Nephron progenitor cell (in vitro differentiated cells): ENCODE measurements around the gene PRUNE2.

Experiments
- DNase-seq: peaks from one replicate; pipeline ENCODE4 v3.0.0; 2021
- H3K27ac Mint-ChIP-seq: 2 replicates; pipeline ENCODE4 v1.8.0; 2021; ENCODE audit warnings: mild to moderate bottlenecking, moderate library complexity, mixed read lengths
- H3K27me3 Mint-ChIP-seq: 2 replicates; pipeline ENCODE4 v1.8.0; 2021; ENCODE audit warnings: mild to moderate bottlenecking, low read depth, mixed read lengths; ENCODE audit not compliant: poor library complexity
- H3K36me3 Mint-ChIP-seq: 2 replicates; pipeline ENCODE4 v1.8.0; 2021; ENCODE audit warnings: low read depth, mixed read lengths
- H3K4me1 Mint-ChIP-seq: 2 replicates; pipeline ENCODE4 v1.8.0; 2021; ENCODE audit warnings: mixed read lengths
- H3K4me3 Mint-ChIP-seq: 2 replicates; pipeline ENCODE4 v1.8.0; 2021; ENCODE audit warnings: mild to moderate bottlenecking, moderate library complexity, mixed read lengths
- H3K9me3 Mint-ChIP-seq: 2 replicates; pipeline ENCODE4 v1.8.0; 2021; ENCODE audit warnings: mild to moderate bottlenecking, moderate library complexity, mixed read lengths
- TF ChIP-seq, protein P1 (sequence below): fragments of 200-600 bp; sonication (generic); IDR thresholded peaks from 2 replicates; pipeline ENCODE4 v1.5.0; 2021; ENCODE audit warnings: antibody characterized with exemption

The PRUNE2 gene

DNA sequence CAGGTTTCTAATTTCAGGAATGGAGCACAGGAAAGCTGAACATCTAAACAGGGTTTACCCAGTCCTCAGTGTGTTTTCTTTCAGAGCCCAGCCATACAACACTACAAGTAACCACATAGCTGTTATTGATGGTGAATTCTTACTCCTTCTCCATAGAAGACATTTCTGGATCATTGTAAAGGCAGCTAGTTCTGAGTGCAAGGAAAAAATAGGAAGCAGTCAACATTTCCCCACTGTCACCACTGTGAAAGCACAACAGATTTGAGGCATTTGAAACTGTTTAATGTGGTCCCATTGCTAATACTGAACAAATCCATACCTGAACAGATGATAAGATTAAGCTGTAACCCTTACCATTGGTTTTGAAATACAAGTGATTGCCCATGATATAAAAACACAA, 286.7 kb downstream of the PRUNE2 start:
- peaks cover 5% of the 10 kb centered on the region for H3K36me3 Mint-ChIP-seq
- TF ChIP-seq, protein P1, sequence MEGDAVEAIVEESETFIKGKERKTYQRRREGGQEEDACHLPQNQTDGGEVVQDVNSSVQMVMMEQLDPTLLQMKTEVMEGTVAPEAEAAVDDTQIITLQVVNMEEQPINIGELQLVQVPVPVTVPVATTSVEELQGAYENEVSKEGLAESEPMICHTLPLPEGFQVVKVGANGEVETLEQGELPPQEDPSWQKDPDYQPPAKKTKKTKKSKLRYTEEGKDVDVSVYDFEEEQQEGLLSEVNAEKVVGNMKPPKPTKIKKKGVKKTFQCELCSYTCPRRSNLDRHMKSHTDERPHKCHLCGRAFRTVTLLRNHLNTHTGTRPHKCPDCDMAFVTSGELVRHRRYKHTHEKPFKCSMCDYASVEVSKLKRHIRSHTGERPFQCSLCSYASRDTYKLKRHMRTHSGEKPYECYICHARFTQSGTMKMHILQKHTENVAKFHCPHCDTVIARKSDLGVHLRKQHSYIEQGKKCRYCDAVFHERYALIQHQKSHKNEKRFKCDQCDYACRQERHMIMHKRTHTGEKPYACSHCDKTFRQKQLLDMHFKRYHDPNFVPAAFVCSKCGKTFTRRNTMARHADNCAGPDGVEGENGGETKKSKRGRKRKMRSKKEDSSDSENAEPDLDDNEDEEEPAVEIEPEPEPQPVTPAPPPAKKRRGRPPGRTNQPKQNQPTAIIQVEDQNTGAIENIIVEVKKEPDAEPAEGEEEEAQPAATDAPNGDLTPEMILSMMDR = no peak
- DNase-seq = no peak
- H3K4me1 Mint-ChIP-seq = peaks cover 20% of the 10 kb centered on the region
- no peak overlapping the region for H3K27ac Mint-ChIP-seq
- H3K4me3 Mint-ChIP-seq = no peak overlapping the region
- no peaks in the 10 kb centered on the region for H3K27me3 Mint-ChIP-seq
- no peaks in the 10 kb centered on the region for H3K9me3 Mint-ChIP-seq

DNA sequence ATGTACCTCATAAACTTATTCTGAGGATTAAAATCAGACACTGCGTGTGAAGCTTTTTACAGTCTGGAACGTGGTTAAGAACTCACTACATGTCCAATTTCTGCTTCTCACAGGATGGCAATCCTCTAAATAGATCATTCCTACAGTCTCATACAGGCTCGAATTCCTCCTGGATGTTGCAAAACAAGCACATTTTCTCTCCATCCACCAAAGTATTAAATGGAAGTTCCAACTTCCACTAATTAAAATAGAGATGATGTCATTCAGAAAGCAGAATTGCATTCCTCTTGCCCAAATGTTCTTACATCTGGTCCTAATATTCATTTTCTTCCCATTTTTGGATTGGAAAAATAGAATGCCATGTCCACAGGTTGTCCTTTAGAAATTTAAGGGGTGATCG, 287.2 kb downstream of the PRUNE2 start:
- Mint-ChIP-seq H3K4me3 (no peak overlapping the region), H3K27me3 (no peaks in the 10 kb centered on the region), H3K9me3 (no peaks in the 10 kb centered on the region), H3K4me1 (peaks cover 19% of the 10 kb centered on the region), H3K36me3 (peaks cover 5% of the 10 kb centered on the region), H3K27ac (no peak overlapping the region)
- TF ChIP-seq, protein P1 = no peak
- no peak for DNase-seq

DNA sequence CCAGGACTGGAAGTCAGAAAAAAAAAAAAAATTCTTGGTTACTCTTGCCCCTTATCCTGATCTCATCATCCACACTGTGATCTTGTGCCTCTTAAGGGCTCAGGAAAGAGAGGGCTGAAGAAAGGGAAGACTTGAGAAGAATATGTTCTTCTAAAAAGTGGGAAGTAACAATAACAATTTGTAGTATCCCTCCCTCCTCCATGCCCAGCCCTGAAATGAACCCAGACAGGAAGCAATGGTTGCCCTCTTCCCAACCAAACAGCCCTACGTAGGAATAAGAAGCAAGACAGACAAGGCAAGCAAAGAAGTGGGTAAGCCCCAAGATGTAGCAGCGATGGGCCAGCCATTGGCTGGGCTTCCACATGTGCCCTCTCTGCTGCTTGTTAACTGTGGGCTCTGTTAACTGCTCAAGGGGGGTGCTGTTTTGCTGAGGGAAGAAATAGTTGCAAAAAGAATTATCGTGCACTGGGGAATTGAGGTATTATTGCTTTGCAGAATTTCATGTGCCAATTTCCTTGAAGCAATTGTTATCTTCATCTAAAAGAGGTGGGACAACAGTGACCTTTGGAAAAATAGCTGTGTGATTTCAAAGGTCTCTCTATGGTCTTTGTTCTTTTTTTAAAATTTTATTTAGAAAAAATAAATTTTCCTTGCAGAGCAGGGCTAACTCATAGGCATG, 288.3 kb downstream of the PRUNE2 start:
- Mint-ChIP-seq H3K27me3 (no peaks in the 10 kb centered on the region), H3K4me1 (peaks cover 30% of the 10 kb centered on the region), H3K27ac (no peak overlapping the region), H3K4me3 (no peak overlapping the region), H3K9me3 (no peaks in the 10 kb centered on the region), H3K36me3 (peaks cover 5% of the 10 kb centered on the region)
- TF ChIP-seq, protein P1 = no peak
- DNase-seq = no peak

DNA sequence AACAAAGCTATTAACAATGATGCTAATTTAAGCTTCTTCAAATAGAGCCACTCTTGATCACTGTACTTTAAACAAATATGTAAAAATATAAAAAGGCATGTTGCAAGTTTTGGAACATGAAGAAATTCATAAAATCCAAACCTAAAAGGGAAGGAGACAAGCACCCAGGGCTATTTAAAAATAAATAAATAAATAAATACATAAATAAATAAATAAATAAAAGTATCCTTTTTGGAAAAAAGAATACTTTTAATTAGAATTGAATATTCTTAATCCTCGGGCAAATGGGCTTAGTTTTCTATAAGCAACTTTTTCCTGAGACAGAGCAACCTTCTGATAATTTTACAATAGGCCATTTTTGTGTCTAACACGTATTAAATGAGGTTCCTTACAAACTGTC, 289.1 kb downstream of the PRUNE2 start:
- Mint-ChIP-seq H3K9me3 (no peaks in the 10 kb centered on the region), H3K4me1 (peaks cover 38% of the 10 kb centered on the region), H3K4me3 (no peak overlapping the region), H3K36me3 (peaks cover 5% of the 10 kb centered on the region), H3K27me3 (no peaks in the 10 kb centered on the region), H3K27ac (no peak overlapping the region)
- TF ChIP-seq, protein P1 = no peak
- DNase-seq = no peak

DNA sequence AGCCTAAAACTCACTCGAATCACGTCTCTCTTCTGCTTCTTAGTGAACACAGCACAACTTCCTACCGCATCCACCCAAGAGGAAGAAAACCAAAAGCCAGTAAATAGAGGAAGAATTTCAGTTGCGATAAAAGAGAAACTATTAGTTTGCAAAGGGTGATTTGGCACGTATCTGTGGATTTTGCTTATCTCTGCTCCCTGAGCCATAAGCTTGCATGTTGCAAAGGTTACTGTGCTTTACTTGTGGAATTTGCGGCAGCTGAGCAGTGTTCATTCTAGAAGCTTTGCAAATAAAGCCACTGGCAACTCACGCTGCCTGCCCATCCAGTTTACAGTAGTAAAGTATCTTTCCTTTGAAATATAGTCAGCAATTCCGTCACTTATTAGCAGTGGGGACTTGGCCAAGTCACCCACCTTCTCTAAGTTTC, 290.7 kb downstream of the PRUNE2 start:
- Mint-ChIP-seq H3K9me3 (no peaks in the 10 kb centered on the region), H3K4me1 (peaks cover 42% of the 10 kb centered on the region), H3K27ac (peak overlapping the region; percentile 33), H3K27me3 (no peaks in the 10 kb centered on the region), H3K4me3 (no peak overlapping the region), H3K36me3 (peaks cover 5% of the 10 kb centered on the region)
- TF ChIP-seq, protein P1 = no peak
- DNase-seq = no peak

DNA sequence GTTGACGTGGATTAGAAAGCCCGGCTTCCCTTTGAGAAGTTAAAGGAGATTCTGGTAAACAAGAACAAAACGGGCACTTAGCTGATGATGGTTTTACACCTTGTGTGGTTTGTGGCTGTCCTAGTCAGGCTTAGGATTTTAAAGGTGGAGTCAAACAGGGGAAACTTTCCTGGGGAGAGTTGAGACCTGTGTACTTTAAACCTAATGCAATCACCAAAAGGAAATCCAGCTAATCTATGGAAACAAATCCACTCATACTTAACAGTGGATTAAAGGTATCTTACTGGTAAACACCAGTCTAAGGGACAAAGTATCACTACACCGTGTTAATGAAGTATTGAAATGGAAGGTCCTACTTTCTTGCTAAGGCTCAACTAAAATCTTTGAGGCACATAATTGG, 291.9 kb downstream of the PRUNE2 start:
- peaks cover under 1% of the 10 kb centered on the region for H3K9me3 Mint-ChIP-seq
- DNase-seq = no peak

More for the DNA sequence above, 291.9 kb downstream of the PRUNE2 start:
- H3K4me1 Mint-ChIP-seq = peaks cover 50% of the 10 kb centered on the region
- H3K4me3 Mint-ChIP-seq = no peak overlapping the region
- H3K27me3 Mint-ChIP-seq = no peaks in the 10 kb centered on the region
- peaks cover 5% of the 10 kb centered on the region for H3K36me3 Mint-ChIP-seq
- H3K27ac Mint-ChIP-seq = no peak overlapping the region
- TF ChIP-seq, protein P1 = no peak
